ENCODE measurements around the gene NUP107. TPM values are rescaled to one million over a fixed set of nuclear protein-coding genes. Genes with fewer than 3 reads are reported as not detected.

Gene NUP107
- total RNA-seq, 2 experiments from 2014 or later, result 106 to 126 TPM

DNA sequence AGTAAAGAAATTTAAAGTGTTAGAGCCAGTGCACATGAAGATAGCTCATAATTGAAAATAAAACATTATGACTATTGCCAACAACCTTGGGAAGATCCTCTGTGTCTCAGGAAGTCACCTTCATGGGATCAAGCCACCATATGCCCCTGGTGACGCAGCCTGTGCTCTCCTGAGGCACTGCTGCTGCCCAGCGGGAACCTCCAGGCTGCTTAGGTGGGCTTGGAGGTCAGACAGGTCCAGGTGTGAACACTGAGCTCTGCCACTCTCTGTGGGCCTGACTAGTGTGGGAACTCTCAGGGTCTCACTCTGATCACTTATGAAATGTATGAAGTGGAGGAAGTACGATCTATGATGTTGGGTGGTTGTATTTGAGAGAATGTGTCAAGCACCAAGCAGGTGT is 75.9 kb downstream of the NUP107 start:
- no peak for DNase-seq (ENCODE audit: low spot score)
- H3K27ac ChIP-seq (ENCODE audit: low read depth, low read length, poor library complexity, severe bottlenecking), result no peak overlapping the region
- H2AFZ ChIP-seq (ENCODE audit: low read length), result no peak overlapping the region
- no peak overlapping the region for H3K4me3 ChIP-seq (ENCODE audit: low read depth, low read length, poor library complexity, severe bottlenecking)
- H4K20me1 ChIP-seq (ENCODE audit: insufficient read depth, low read length), result no peaks in the 10 kb centered on the region
- H3K79me2 ChIP-seq (ENCODE audit: insufficient read depth, low read depth, low read length), result no peaks in the 10 kb centered on the region
- peaks cover 8% of the 10 kb centered on the region for H3K4me1 ChIP-seq (ENCODE audit: insufficient read depth, low read length, poor library complexity, severe bottlenecking)
- H3K9me3 ChIP-seq (ENCODE audit: low read length), result no peaks in the 10 kb centered on the region
- peaks cover 95% of the 10 kb centered on the region for H3K36me3 ChIP-seq (ENCODE audit: insufficient read depth, low read length)
- ChIA-PET CTCF (ENCODE audit: unreplicated experiment) (no interaction called here), POLR2A (interaction anchor here (1.2 to 1.4 kb wide), 2 partner anchors 9 to 17 kb away, joined by 3 to 5 read pairs; no protein-coding TSS in a partner anchor)
- H3K9me2 ChIP-seq (ENCODE audit: insufficient read depth, low read length), result no peaks in the 10 kb centered on the region
- intact Hi-C loops (cut with micrococcal nuclease; ENCODE audit: unreplicated experiment), result no loop called here
- TF ChIP-seq, protein P1, sequence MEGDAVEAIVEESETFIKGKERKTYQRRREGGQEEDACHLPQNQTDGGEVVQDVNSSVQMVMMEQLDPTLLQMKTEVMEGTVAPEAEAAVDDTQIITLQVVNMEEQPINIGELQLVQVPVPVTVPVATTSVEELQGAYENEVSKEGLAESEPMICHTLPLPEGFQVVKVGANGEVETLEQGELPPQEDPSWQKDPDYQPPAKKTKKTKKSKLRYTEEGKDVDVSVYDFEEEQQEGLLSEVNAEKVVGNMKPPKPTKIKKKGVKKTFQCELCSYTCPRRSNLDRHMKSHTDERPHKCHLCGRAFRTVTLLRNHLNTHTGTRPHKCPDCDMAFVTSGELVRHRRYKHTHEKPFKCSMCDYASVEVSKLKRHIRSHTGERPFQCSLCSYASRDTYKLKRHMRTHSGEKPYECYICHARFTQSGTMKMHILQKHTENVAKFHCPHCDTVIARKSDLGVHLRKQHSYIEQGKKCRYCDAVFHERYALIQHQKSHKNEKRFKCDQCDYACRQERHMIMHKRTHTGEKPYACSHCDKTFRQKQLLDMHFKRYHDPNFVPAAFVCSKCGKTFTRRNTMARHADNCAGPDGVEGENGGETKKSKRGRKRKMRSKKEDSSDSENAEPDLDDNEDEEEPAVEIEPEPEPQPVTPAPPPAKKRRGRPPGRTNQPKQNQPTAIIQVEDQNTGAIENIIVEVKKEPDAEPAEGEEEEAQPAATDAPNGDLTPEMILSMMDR (conservative IDR thresholded peaks at IDR 0.05; ENCODE audit: low read length), result no peak
- no peak for TF ChIP-seq EZH2phosphoT487 (IDR thresholded peaks at IDR 0.05; ENCODE audit: borderline replicate concordance, low read depth, low read length)
- BruUV-seq (replicated peaks), result no TSS peak
- no peak overlapping the region for H3K4me2 ChIP-seq (ENCODE audit: low read length)

DNA sequence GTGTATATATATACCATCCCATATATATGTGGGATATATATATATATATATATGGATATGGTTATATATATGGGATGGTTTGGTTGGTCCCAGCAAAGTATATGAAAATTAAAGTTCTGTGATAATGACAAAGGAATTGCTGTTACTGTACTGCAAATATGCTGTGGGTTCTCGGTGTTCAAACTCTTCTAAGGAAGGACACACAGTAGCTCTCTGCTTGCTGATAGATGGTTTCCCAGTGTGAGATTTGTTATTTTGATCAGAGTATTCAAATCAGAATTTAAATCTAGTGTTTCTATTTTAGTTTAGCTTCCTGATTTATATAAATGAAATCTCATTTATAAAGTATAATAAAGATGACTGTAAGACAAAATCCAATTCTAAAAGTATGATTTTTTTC is 78.9 kb downstream of the NUP107 start:
- Histone ChIP-seq H3K9me3 (ENCODE audit: low read length) (no peaks in the 10 kb centered on the region), H2AFZ (ENCODE audit: low read length) (no peak overlapping the region), H3K36me3 (ENCODE audit: insufficient read depth, low read length) (peaks cover 78% of the 10 kb centered on the region), H3K9me2 (ENCODE audit: insufficient read depth, low read length) (no peaks in the 10 kb centered on the region), H3K27ac (ENCODE audit: low read depth, low read length, poor library complexity, severe bottlenecking) (peak overlapping the region; percentile 19), H3K4me1 (ENCODE audit: insufficient read depth, low read length, poor library complexity, severe bottlenecking) (peaks cover 20% of the 10 kb centered on the region), H3K4me3 (ENCODE audit: low read depth, low read length, poor library complexity, severe bottlenecking) (no peak overlapping the region), H3K4me2 (ENCODE audit: low read length) (no peak overlapping the region), H3K79me2 (ENCODE audit: insufficient read depth, low read depth, low read length) (no peaks in the 10 kb centered on the region), H4K20me1 (ENCODE audit: insufficient read depth, low read length) (no peaks in the 10 kb centered on the region)
- ChIA-PET CTCF (ENCODE audit: unreplicated experiment) (no interaction called here), POLR2A (interaction anchor here (1.2 to 1.5 kb wide), 2 partner anchors 19 to 54 kb away, joined by 5 to 6 read pairs; partner anchors contain the start of gene SLC35E3)
- TF ChIP-seq EZH2phosphoT487 (IDR thresholded peaks at IDR 0.05; ENCODE audit: borderline replicate concordance, low read depth, low read length), result no peak
- TF ChIP-seq, protein P1 (conservative IDR thresholded peaks at IDR 0.05; ENCODE audit: low read length), result no peak
- intact Hi-C loops (cut with micrococcal nuclease; ENCODE audit: unreplicated experiment), result no loop called here
- DNase-seq (ENCODE audit: low spot score), result no peak
- no TSS peak for BruUV-seq (replicated peaks)

DNA sequence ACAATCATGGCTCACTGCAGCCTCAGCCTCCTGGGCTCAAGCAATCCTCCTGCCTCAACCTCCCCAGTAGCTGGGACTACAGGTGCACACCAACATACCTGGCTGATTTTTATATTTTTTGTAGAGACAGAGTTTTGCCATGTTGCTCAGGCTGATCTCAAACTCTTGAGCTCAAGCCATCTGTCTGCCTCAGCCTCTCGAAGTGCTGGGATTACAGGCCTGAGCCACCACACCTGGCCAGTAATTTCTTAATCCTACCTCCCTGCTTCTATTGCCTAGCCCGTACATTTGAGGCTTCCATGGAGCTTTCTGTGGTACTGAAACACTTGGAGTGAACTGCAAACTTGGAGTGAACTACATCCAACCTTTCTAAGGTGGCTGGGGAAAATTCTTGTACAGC is 79.9 kb downstream of the NUP107 start:
- ChIA-PET CTCF (ENCODE audit: unreplicated experiment) (no interaction called here), POLR2A (interaction anchor here (0.9 to 1.5 kb wide), 2 partner anchors 14 to 20 kb away, joined by 5 read pairs; partner anchors contain the start of gene SLC35E3)
- Histone ChIP-seq H3K4me1 (ENCODE audit: insufficient read depth, low read length, poor library complexity, severe bottlenecking) (peaks cover 30% of the 10 kb centered on the region), H3K4me2 (ENCODE audit: low read length) (no peak overlapping the region), H3K9me2 (ENCODE audit: insufficient read depth, low read length) (no peaks in the 10 kb centered on the region), H3K36me3 (ENCODE audit: insufficient read depth, low read length) (peaks cover 69% of the 10 kb centered on the region), H3K9me3 (ENCODE audit: low read length) (no peaks in the 10 kb centered on the region), H4K20me1 (ENCODE audit: insufficient read depth, low read length) (no peaks in the 10 kb centered on the region), H3K79me2 (ENCODE audit: insufficient read depth, low read depth, low read length) (no peaks in the 10 kb centered on the region), H2AFZ (ENCODE audit: low read length) (no peak overlapping the region), H3K27ac (ENCODE audit: low read depth, low read length, poor library complexity, severe bottlenecking) (peak overlapping the region; percentile 18), H3K4me3 (ENCODE audit: low read depth, low read length, poor library complexity, severe bottlenecking) (no peak overlapping the region)
- intact Hi-C loops (cut with micrococcal nuclease; ENCODE audit: unreplicated experiment), result no loop called here
- DNase-seq (ENCODE audit: low spot score), result no peak
- no peak for TF ChIP-seq EZH2phosphoT487 (IDR thresholded peaks at IDR 0.05; ENCODE audit: borderline replicate concordance, low read depth, low read length)
- TF ChIP-seq, protein P1 (conservative IDR thresholded peaks at IDR 0.05; ENCODE audit: low read length), result no peak
- no TSS peak for BruUV-seq (replicated peaks)

Data from OCI-LY7 (cell line).